ENCODE data around the gene NME8.

DNA sequence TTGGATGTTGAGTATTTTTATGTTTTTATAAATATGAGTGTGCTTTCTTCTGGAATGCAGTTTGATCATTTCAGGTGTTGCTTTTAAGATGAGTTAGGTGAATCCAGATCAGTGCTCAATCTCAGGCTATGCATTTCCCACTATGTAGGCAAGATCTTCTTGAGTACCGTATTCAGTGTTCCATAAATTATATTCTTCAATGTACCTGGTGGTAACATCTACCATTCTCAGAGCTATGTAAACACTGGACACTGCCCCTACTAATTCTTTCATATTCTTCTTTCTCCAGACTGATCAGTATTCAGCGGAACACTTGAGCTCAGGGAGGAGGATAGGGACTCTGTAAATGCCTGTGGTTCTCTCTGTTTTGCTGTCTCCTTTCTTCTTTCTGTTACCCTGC lies 25.5 kb upstream of the NME8 start:
- TF ChIP-seq, protein P1, sequence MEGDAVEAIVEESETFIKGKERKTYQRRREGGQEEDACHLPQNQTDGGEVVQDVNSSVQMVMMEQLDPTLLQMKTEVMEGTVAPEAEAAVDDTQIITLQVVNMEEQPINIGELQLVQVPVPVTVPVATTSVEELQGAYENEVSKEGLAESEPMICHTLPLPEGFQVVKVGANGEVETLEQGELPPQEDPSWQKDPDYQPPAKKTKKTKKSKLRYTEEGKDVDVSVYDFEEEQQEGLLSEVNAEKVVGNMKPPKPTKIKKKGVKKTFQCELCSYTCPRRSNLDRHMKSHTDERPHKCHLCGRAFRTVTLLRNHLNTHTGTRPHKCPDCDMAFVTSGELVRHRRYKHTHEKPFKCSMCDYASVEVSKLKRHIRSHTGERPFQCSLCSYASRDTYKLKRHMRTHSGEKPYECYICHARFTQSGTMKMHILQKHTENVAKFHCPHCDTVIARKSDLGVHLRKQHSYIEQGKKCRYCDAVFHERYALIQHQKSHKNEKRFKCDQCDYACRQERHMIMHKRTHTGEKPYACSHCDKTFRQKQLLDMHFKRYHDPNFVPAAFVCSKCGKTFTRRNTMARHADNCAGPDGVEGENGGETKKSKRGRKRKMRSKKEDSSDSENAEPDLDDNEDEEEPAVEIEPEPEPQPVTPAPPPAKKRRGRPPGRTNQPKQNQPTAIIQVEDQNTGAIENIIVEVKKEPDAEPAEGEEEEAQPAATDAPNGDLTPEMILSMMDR (IDR thresholded peaks at IDR 0.05): no peak
- TF ChIP-seq POLR2A (IDR thresholded peaks at IDR 0.05): no peak
